Kidney (tissue), 14 donors: ENCODE data around the gene LMF2. TPM values are rescaled to one million over a fixed set of nuclear protein-coding genes. Genes with fewer than 3 reads are reported as not detected.
A peak's percentile ranks its signal among the peaks of the same experiment; 100 is the strongest.

Experiments used
- DNase-seq, 5 donors: peaks; one replicate each; pipeline ENCODE4 v3.0.0-alpha.2; 2013 to 2020
- FAIRE-seq: peaks from 2 replicates; lab custom pipeline; 2012; peaks lifted over from hg19 to GRCh38; lab: Jason Lieb, UNC
- H3K27ac ChIP-seq, 2 donors: one replicate each; pipeline ENCODE4 v1.7.0; 2013; ENCODE audit warnings: low read depth in 2 of 2, low read length in 2 of 2, inconsistent platforms in 1 of 2
- H3K27me3 ChIP-seq: one replicate; pipeline ENCODE4 v1.7.1; 2013; ENCODE audit warnings: low read length, inconsistent platforms; ENCODE audit not compliant: control insufficient read depth, insufficient read depth
- H3K36me3 ChIP-seq, 3 donors: one replicate each; pipeline versions ENCODE4 v1.7.0 to v1.7.1; 2013; ENCODE audit warnings: low read length in 3 of 3, control low read depth in 1 of 3, inconsistent platforms in 1 of 3; ENCODE audit not compliant: insufficient read depth in 3 of 3, control insufficient read depth in 2 of 3
- H3K4me1 ChIP-seq, 3 donors: one replicate each; pipeline versions ENCODE4 v1.7.0 to v1.7.1; 2013; ENCODE audit warnings: low read length in 3 of 3, inconsistent platforms in 1 of 3, low read depth in 1 of 3; ENCODE audit not compliant: control insufficient read depth in 2 of 3, insufficient read depth in 2 of 3
- H3K4me3 ChIP-seq, 3 donors: one replicate each; pipeline versions ENCODE4 v1.7.0 to v1.8.1; 2013; ENCODE audit warnings: low read length in 3 of 3, control low read depth in 1 of 3, inconsistent platforms in 1 of 3
- H3K9ac ChIP-seq, 3 donors: one replicate each; pipeline versions ENCODE4 v1.7.0 to v1.7.1; 2013; ENCODE audit warnings: low read length in 3 of 3, control low read depth in 1 of 3, inconsistent platforms in 1 of 3
- H3K9me3 ChIP-seq, 3 donors: one replicate each; pipeline versions ENCODE4 v1.7.0 to v1.7.1; 2013; ENCODE audit warnings: low read length in 3 of 3, control low read depth in 1 of 3, inconsistent platforms in 1 of 3; ENCODE audit not compliant: control insufficient read depth in 2 of 3, insufficient read depth in 1 of 3
- intact Hi-C: fragments of 100-400 bp; cut with DNase I; formaldehyde crosslinking; loops from one replicate; pipeline ENCODE4 v1.11.1; 2022
- polyA plus RNA-seq: library from polyadenylated mRNA; stranded (reverse); fragments of 350-450 nt; fragmentation: Illumina TruSeq; extraction: RNeasy Lipid Tissue Mini Kit (QIAGEN cat#74804); gene quantifications from one replicate; pipeline ENCODE4 v1.2.3, GENCODE V29; 2014; ENCODE audit warnings: low read depth, low replicate concordance; ENCODE audit not compliant: insufficient read depth
- total RNA-seq: library from RNA; stranded (reverse); fragmentation: NEBNext Ultra II Directional; extraction: Animal tissue kit (Norgen Biotek cat#: 25700); gene quantifications from one replicate; pipeline ENCODE4 v1.2.1, GENCODE V29; 2021
- TF ChIP-seq, protein P1 (sequence below): IDR thresholded peaks from 3 replicates; pipeline ENCODE4 v1.5.1; 2012; ENCODE audit warnings: mild to moderate bottlenecking, moderate library complexity, borderline replicate concordance; ENCODE audit not compliant: insufficient read depth; ENCODE audit errors: extremely low read depth
- donor health status: control.
- donor health status: control.
- donor health status: control.
- donor health status: control.
- donor health status: control.
- donor health status: DM: yes; HTN: yes; CAD: no.
- donor health status: Normal renal cell carcinoma (clear cell type).

LMF2 gene
- total and polyA plus RNA-seq, 2 donors from 2014 or later, result 41.7 to 77.9 TPM

DNA sequence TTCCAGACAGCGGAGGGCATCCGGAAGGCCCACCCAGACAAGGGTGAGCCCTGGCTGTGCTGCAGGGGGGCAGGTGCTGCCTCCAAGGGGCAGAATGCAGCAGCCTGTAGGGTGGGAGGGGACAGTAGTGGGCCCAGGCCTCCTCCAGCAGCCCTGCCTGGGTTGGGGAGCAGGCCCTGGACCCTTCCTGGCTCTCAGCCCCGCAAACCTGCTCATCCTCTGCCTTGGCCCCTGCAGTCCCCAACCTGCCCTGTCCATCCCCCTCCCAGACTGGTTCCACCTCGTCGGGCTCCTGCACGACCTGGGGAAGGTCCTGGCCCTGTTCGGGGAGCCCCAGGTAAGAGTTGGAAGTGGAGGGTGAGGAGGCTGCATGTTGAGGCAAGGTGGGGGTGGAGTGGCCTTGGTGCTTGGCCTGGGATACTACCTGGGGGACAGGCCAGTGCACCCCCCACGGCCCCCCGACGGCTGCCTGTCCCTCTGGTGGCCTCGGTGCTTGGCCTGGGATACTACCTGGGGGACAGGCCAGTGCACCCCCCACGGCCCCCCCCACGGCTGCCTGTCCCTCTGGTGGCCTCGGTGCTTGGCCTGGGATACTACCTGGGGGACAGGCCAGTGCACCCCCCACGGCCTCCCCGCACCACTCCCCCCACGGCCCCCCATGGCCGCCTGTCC lies 19.4 kb downstream of the LMF2 start:
- Histone ChIP-seq H3K9ac (peak overlapping the region in 1 of 3 donors; percentile 51), H3K27me3 (no peaks in the 10 kb centered on the region), H3K27ac (no peak overlapping the region), H3K36me3 (peaks cover 0 to 4% (median 0%) of the 10 kb centered on the region in 3 donors), H3K4me1 (peaks cover 0 to 13% (median 0%) of the 10 kb centered on the region in 3 donors), H3K4me3 (peak overlapping the region in 2 of 3 donors; percentile 69 to 75), H3K9me3 (no peaks in the 10 kb centered on the region)
- intact Hi-C loops, result no loop called here
- TF ChIP-seq, protein P1, sequence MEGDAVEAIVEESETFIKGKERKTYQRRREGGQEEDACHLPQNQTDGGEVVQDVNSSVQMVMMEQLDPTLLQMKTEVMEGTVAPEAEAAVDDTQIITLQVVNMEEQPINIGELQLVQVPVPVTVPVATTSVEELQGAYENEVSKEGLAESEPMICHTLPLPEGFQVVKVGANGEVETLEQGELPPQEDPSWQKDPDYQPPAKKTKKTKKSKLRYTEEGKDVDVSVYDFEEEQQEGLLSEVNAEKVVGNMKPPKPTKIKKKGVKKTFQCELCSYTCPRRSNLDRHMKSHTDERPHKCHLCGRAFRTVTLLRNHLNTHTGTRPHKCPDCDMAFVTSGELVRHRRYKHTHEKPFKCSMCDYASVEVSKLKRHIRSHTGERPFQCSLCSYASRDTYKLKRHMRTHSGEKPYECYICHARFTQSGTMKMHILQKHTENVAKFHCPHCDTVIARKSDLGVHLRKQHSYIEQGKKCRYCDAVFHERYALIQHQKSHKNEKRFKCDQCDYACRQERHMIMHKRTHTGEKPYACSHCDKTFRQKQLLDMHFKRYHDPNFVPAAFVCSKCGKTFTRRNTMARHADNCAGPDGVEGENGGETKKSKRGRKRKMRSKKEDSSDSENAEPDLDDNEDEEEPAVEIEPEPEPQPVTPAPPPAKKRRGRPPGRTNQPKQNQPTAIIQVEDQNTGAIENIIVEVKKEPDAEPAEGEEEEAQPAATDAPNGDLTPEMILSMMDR, result no peak
- DNase-seq (peak in 1 of 5 donors; percentile 60), FAIRE-seq (no peak)

DNA sequence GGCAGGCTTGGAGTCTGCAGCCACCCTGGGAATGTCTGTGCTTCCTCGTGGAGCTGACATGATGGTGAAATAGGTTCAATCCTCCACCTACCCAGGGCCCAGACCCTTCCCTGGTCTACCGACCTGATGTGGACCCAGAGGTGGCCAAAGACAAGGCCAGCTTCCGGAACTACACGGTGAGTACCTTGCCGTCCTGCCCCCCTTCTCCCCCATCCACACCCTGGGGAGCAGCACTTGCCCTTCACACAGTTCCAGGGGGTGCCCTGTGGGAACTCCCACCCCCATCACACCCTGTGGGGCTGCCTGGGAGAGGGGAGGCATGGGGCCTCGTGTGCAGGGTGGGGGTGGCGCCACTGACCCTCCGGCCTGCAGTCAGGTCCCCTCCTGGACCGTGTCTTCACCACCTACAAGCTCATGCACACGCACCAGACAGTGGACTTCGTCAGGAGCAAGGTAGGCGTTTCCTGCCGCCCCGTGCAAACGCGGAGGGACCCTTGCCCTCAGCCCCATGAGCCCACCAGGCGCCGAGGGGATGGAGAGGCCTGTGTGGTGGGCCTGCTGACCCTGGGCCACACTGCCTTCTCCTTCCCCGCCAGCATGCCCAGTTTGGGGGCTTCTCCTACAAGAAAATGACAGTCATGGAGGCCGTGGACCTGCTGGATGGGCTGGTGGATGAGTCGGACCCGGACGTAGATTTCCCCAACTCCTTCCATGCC lies 20.1 kb downstream of the LMF2 start:
- Histone ChIP-seq H3K36me3 (peaks cover 0 to 4% (median 0%) of the 10 kb centered on the region in 3 donors), H3K27me3 (no peaks in the 10 kb centered on the region), H3K4me3 (peak overlapping the region in 2 of 3 donors; percentile 69 to 75), H3K4me1 (peaks cover 0 to 13% (median 0%) of the 10 kb centered on the region in 3 donors), H3K9ac (peak overlapping the region in 1 of 3 donors; percentile 51), H3K9me3 (no peaks in the 10 kb centered on the region), H3K27ac (peak overlapping the region in 1 of 2 donors; percentile 18)
- FAIRE-seq, result no peak
- no peak for DNase-seq
- TF ChIP-seq, protein P1, result no peak
- intact Hi-C loops, result no loop called here

DNA sequence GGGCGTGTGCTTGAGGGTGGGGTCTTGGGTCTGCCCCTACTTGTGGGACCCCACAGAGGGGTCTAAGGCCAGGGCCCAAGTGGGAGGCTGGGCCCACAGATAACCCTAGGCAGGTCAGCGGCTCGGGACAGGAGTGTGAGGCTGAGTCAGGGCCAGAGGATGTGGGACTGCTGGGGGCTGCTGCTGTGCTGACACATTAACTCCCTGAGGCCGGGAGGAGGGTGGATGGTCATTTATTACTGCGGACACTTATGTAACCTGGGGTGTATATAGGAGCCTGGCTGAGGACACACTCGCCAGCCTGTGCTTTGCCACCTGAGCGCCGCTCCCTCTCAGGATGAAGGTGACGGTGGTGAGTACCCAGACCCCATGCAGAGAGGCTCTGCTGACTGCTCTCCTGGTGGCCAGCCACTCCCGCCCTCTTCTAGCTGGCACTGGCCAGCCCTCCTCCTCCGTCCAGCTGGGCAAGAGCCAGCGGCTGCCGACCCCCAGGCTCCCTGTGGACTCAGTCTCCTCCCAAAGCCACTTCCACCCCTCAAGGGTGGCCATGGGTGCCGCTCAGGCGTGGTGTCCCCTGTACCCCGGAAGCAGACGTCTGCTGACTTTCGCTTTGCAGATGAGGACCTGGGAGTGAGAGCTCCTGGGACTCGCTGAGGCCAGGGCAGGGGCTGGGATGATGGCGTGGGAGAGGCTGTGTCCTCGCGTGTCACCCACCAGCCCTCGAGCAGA lies 20.8 kb downstream of the LMF2 start, which contains the start of gene MIOX:
MIOX (plus strand) TSS at position 299 of the 729 bp plus-strand sequence; CDS start at position 338, 39 bp downstream.
- DNase-seq, result peak in 1 of 5 donors; percentile 73
- Histone ChIP-seq H3K4me1 (peaks cover 0 to 13% (median 0%) of the 10 kb centered on the region in 3 donors), H3K9me3 (no peaks in the 10 kb centered on the region), H3K27me3 (no peaks in the 10 kb centered on the region), H3K4me3 (peak within 1 kb of the TSS in 2 of 3 donors; percentile 69 to 75), H3K36me3 (peaks cover 0 to 4% (median 0%) of the 10 kb centered on the region in 3 donors), H3K27ac (peak within 1 kb of the TSS; percentile 37 to 51), H3K9ac (peak within 1 kb of the TSS in 2 of 3 donors; percentile 16 to 51)
- TF ChIP-seq, protein P1, result no peak
- intact Hi-C loops, result no loop called here
- FAIRE-seq, result no peak
